GM21825 (cell line): Measurements from ENCODE around the gene TMEM117.

Experiments
- ATAC-seq: cut with Tn5 transposase; IDR thresholded peaks from one replicate; pipeline ENCODE4 v1.9.1; 2021; ENCODE audit warnings: mild to moderate bottlenecking, moderate library complexity; ENCODE audit not compliant: unreplicated experiment

TMEM117 gene

DNA sequence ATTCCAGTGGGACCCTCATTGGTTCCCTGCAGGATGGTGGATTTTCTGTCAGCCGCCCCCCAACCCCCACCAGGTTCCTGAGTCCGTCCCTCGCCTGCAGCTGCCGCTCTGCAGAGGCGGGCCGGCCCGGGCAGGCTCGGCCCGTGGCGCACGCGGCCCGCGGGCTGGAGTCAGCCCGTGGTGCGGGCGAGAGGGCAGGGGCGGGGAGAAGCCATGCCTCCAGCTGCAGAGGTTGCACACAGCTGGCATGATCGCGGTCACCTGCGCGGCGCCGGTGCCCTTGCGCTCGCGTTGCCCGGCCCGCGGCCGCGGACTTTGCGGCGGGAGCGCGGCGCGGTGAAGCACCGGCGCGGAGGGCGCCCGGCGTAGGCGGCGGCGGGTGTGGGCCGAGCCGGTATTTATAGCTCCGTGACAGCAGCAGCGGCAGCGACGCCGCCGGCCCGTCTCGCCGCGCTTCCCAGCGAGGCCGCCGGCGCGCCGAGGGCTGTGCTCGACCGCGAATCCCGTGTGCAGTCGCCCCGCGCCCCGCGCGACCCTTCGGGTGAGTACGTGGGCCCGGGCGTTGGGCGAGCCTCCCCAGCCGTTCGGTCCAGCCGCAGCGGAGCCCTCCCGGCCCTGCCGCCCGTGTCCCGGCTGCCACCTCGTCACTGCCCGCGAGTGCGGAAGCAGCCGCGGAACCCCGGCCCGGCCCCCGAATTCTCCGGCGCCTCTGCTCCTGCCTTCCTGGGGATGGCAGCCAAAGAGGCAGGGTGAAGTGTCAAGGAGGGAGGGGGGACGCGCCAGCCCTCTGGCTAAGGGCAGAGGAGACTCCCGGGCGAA, at the start of gene TMEM117:
TMEM117 (plus strand) TSS at position 426 of the 819 bp plus-strand sequence.
- peak; percentile 77 for ATAC-seq

GRCh38 chr12:43786899-43787693, 48.8 kb upstream of the TMEM117 start:
- no peak for ATAC-seq

- no peak for ATAC-seq
These were observed 45.9 kb upstream of the TMEM117 start for GRCh38 chr12:43789941-43790340.

GRCh38 chr12:43795716-43796280, 40.1 kb upstream of the TMEM117 start:
- no peak for ATAC-seq

DNA sequence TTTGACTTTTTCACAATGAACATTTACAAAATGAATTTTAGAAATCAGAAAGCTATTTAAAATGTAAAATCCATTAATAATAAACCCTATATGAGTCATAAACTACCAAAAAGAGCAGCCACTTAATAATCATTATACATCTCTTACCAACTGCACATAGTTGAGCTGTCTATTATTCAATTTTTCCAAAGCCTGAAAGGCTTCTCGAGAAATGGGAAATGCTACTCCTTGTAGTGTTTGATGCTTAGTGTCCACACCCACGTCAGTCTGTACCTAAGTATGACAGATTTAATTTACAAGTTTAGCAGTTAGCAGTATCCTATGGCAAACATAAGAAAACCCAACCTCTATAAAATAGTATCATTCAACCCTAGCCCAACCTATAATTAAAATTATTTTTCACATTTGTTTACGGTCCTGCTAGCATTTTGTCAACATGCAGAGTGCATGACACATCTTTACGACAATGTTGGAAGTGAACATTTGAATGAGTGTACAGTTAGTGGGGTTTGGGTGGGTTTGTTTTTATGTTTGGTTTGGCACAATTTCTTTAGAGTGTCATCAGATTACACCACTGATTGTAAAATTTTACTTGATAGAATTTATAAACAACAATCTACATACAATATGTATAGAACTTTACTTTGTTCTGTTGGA, 38.2 kb upstream of the TMEM117 start:
- ATAC-seq = no peak

DNA sequence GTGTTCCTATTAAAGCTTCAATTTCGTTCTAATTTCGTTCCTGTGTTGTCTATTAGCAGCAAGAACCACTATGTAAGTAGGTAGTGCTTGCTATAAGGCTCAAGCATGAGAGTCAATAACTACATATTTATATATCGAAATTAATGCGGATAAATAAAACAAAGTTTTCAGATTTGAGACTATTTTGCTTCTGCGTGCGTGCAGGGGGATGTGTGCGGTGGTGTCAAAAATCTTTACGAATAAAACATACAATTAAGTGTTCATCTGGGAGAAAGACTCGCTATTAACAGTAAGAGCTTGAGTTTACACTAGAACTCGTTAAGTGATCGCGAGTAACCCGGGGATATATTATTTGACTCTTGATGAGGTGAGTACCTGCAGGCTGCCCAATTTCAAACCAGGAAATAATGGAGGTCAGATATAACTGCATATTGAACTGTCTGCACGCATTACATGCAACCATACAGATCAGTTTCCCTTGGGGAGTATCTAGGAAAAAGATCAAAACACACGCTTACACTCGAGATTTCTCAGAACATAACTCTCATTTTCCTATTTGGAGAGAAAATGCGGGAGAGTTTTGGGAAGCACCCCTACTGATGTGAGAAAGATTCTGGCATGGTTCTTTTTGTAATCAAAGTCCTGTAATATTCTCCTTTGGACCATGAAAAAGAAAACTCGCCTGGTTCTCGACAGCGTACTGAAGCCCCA, 30.6 kb upstream of the TMEM117 start:
- no peak for ATAC-seq

DNA sequence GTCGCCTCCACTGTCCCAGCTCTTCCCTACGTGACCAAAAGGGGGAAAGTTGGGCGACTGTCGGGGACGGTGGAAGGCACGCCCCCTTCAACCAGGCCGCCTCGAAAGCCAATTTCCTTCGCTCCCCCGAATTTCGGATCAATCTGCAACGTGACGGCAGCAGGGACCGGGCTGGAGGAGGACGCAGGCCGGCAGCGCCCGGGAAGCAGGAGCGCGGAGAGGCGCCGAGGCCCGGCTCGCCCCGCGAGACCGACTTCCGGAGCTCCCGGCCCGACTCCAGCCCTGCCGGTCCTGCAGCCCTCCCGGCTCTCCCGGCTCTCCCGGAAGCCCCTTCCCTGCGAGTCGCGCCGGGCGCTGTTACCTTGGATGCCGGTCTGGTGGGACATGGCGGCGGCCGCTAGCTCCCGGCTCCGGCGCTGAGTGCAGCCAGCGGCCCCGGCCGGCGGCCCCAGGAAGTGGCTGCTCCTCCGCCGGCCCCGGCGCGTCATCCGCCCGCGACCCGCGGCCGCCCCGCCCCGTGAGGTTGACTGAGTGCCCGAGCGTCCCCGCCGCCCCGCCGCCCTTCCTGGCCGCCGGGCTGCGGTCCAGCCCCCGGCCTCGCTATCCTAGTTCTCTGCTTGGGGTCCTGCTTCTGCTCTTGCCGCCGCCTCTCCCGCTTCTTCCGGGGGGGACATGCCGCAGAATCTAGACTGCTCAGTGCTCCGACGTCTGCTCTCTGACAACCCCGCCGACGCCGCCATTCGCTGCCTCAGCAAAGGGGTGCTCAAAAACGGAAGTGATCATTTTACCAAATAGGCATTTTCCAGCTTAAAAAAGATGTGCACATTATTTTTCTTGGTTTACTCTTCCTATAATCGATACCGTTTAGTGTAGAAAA, 29.8 kb upstream of the TMEM117 start, which contains the start of gene TWF1:
TWF1 (minus strand) TSS at position 458 of the 877 bp plus-strand sequence; CDS start at position 386, 72 bp downstream.
- ATAC-seq = peak; percentile 95

- no peak for ATAC-seq
These were observed 29.2 kb upstream of the TMEM117 start for GRCh38 chr12:43806737-43807072.

GRCh38 chr12:43807386-43807785, 28.5 kb upstream of the TMEM117 start:
- ATAC-seq = no peak

DNA sequence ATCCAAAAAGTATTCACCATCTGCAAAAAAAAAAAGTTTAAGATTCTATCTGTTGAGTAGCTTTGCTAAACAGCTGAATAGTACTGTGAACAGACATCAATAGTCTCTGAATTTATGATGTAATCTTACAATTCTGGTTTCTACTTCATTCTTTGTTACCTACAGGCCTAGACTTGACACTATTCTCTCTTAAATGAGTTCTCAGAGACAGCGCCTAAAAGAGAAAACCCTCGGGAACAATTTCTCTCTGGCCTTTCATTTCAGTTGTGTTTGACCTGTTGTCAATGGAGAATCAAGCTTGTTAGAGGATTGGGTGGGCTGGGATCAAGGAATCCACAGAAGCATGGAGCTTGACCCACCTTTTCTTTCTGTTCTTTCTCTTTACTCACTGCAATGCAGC, 23.8 kb upstream of the TMEM117 start:
- no peak for ATAC-seq

DNA sequence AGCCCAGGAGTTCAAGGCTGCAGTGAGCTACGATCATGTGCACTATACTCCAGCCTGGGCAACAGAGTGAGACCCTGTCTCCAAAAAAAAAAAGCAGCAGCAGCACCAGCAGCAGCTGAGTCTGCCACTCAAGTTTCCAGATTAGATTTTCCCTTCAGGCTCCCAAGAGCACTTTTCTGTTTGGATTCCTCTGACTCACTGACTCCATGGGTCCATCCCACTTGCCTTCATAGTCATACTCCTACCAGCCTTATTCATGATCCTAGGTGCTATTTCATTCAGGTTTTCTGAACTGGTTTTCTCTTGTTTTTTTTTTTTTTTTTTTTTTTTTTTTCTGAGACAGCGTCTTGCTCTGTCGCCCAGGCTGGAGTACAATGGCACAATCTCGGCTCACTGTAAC, 23.0 kb upstream of the TMEM117 start:
- no peak for ATAC-seq

DNA sequence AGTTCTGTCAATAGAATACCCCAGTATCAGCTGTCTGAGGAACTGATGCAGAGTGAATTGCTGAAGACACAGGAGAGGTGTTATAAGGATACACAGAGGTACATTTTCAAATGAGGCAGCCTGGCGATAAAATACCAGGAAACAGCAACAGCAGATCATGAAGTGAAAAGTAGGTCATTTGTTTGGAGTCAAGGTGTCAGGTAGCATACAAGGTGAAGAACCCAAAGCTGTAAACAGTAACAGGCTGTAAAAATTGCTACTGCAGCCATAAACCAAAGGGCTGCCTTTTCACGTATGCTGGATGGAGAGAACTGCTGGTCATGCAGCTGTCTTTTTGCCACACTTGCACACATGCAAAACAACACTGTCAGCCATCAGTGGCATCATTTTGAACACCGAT, 20.5 kb upstream of the TMEM117 start:
- no peak for ATAC-seq

DNA sequence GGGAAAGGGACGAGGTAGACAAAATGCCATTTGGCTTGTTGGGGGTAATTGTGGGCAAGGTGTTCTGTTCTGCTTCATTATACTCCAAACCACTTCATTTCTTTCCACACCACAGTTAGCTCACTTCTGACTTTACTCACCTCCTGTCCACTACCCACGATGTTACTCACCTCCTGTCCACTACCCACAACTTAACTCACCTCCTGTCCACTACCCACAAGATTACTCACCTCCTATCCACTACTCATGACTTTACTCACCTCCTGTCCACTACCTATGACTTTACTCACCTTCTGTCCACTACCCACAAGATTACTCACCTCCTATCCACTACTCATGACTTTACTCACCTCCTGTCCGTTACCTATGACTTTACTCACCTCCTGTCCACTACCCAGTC, 19.7 kb upstream of the TMEM117 start:
- ATAC-seq = no peak

- no peak for ATAC-seq
These were observed 11.6 kb upstream of the TMEM117 start for GRCh38 chr12:43824207-43824775.

DNA sequence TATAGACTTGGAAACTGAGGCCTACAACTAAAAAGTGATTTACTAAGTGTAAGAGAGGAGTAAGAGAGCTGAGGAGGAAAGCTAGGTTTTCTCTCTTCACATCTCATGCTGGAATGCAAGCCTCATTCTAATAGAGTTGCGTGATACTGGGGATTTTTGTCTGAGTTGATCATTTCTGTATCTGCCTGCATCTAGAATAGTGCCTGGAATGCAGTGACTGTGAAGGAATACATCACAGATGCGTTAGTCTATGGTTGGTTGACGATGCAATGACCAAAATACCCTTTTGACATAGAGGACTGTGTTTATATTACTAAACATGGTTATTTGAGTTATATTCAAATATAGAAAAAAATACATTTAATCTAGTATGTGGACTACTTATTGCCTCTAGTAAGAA, 9.2 kb upstream of the TMEM117 start:
- no peak for ATAC-seq

DNA sequence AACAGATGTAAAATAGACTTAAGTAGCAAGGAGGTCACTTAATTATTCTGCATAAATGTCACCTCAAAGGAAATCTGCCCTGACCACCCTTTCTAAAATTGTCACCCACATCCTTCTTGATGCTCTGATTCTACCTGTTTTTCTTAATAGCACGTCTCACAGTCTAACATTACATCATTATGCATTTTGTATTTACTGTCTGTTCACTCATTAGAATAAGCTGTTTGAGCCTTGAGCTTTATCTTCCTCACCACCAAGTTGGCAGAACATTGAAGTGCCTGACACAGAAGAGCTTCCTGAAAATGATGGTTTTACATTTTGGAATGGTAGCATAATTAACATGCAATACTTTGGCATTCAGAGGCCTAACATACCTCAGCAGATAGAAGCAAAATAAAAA, 8.8 kb upstream of the TMEM117 start:
- no peak for ATAC-seq

DNA sequence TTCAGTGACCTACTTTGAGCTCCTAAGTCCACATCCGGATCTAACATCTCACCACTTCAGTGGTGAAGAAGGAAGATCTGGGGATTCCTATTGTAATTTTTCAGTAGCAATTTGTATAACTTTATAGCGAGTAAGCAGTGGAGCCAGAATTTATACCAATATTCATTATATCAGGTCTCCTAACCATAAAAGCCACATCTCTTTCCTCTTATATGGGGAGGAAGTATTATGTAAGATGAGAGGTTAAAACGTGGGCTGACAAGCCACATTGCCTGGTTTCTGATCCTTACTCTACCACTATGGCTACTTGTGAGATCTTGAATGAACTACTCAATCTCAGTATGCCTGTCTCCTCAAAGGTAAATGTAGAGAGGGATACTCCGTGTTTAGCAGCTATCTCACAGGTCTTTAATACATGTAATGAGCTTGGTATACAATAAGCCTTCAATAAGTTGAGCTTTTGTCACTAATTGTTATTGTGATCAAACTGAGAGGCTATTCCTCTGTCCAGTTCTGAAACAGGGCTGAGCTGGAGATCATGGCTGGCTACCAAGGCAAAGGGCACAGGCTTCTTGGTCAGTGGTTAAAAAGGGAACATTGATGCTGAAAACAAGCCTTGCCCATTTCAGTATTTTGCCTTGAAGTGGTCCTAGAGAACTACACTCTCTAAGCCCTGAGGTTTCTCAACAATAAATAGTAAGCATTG, 3.3 kb upstream of the TMEM117 start:
- ATAC-seq = no peak

DNA sequence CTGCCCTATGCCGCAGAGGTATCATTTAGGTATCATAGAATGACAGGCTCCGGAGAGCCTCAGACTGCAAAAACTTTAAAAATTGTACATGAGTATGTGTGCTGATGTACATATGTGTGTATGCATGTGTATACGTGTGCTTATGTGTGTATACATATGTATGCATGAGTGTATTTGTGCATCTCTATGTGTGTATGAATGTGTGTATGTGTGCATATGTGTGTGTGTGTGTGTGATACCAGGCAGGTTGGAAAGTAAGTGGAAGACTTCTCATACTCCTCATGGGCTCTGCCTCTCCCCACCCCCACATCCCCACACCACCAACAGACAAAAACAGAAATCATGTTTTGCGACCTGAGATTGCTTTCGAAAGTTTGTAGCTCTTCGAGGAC, 621 bp upstream of the TMEM117 start:
- ATAC-seq = no peak

- peak; percentile 18 for ATAC-seq
These were observed 651 bp downstream of the TMEM117 start for GRCh38 chr12:43836475-43836989.
